Loucy (cell line): ENCODE measurements around the gene RNF215.
"Not testable (repeated sequence)": the region's sequence is repeated elsewhere in the genome, so short reads cannot be mapped to it uniquely, and the experiment has no call there.

Source experiments
- H2AFZ ChIP-seq: fragments of 200-600 bp; sonication (generic); 2 replicates; pipeline ENCODE4 v1.6.0; 2016; ENCODE audit warnings: antibody characterized with exemption, mild to moderate bottlenecking, low read length, moderate library complexity
- H3F3A ChIP-seq: fragments of 200-600 bp; 2 replicates; pipeline ENCODE4 v1.6.0; 2016; ENCODE audit warnings: antibody characterized with exemption, low read depth, mild to moderate bottlenecking
- H3K27me3 ChIP-seq: fragments of 200-600 bp; sonication (generic); 2 replicates; pipeline ENCODE4 v1.6.1; 2014; ENCODE audit warnings: low read length, mild to moderate bottlenecking; ENCODE audit not compliant: insufficient read depth, poor library complexity, severe bottlenecking
- H3K36me3 ChIP-seq: fragments of 200-600 bp; sonication (generic); 2 replicates; pipeline ENCODE4 v1.6.1; 2016; ENCODE audit warnings: low read length; ENCODE audit not compliant: insufficient read depth
- H3K4me1 ChIP-seq: fragments of 200-600 bp; sonication (generic); 2 replicates; pipeline ENCODE4 v1.5.1; 2014; ENCODE audit warnings: low read length, mild to moderate bottlenecking; ENCODE audit not compliant: insufficient read depth, poor library complexity, severe bottlenecking
- H3K4me2 ChIP-seq: fragments of 200-600 bp; sonication (generic); 2 replicates; pipeline ENCODE4 v1.6.0; 2014; ENCODE audit warnings: antibody characterized with exemption, low read length, low read depth, mild to moderate bottlenecking; ENCODE audit not compliant: poor library complexity, severe bottlenecking
- H3K4me3 ChIP-seq: fragments of 200-600 bp; sonication (generic); 2 replicates; pipeline ENCODE4 v1.5.1; 2014; ENCODE audit warnings: low read length, mild to moderate bottlenecking, mixed read lengths; ENCODE audit not compliant: poor library complexity, severe bottlenecking
- H3K79me2 ChIP-seq: fragments of 200-600 bp; sonication (generic); 2 replicates; pipeline ENCODE4 v1.6.1; 2014; ENCODE audit warnings: low read length; ENCODE audit not compliant: insufficient read depth
- H3K9ac ChIP-seq: fragments of 200-600 bp; sonication (generic); 2 replicates; pipeline ENCODE4 v1.6.0; 2014; ENCODE audit warnings: mild to moderate bottlenecking, low read depth, low read length, moderate library complexity; ENCODE audit not compliant: poor library complexity, severe bottlenecking
- H3K9me2 ChIP-seq: fragments of 200-600 bp; sonication (generic); replicated peaks from 2 replicates; pipeline ENCODE4 v1.6.1; 2016; ENCODE audit warnings: low read depth, low read length, mixed read lengths
- H3K9me3 ChIP-seq: fragments of 200-600 bp; sonication (generic); 2 replicates; pipeline ENCODE4 v1.6.1; 2014; ENCODE audit warnings: mild to moderate bottlenecking, antibody characterized with exemption, low read length, low read depth; ENCODE audit not compliant: insufficient read depth
- H4K20me1 ChIP-seq: fragments of 200-600 bp; sonication (generic); 2 replicates; pipeline ENCODE4 v1.6.0; 2014; ENCODE audit warnings: antibody characterized with exemption, low read length, mild to moderate bottlenecking; ENCODE audit not compliant: insufficient read depth, poor library complexity, severe bottlenecking
- EZH2phosphoT487 ChIP-seq: fragments of 200-600 bp; IDR thresholded peaks from 2 replicates; pipeline ENCODE4 v1.6.1; 2018; ENCODE audit warnings: antibody characterized with exemption, mild to moderate bottlenecking, moderate library complexity, borderline replicate concordance
- TF ChIP-seq, protein P1 (sequence below): fragments of 200-600 bp; sonication (generic); conservative IDR thresholded peaks from 2 replicates; pipeline ENCODE4 v1.5.1; 2014; ENCODE audit warnings: mild to moderate bottlenecking, antibody characterized with exemption, low read length

RNF215 gene

DNA sequence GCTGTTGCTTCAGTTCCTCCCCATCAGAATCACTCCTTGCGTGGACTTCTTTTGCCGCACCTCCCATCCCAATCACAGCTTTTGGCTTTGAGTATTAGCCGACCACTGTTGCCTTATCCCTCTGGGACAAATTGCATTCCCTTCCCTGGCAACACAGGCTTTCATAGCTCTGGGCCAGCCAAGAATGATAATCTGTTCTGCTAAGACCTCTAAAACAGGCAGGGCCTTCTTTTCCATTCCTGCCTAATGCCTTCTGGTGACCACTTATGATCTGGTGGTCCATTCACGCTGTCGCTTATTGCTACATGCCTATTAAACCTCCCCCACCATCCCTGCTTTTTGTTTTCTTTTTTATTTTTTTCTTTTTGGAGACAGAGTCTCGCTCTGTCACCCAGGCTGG is 19.2 kb upstream of the RNF215 start:
- H3K9ac ChIP-seq = no peak overlapping the region
- peaks cover 40% of the 10 kb centered on the region; the same call in 1 of the 2 replicates for H3K36me3 ChIP-seq
- H3K79me2 ChIP-seq = no peaks in the 10 kb centered on the region; the same call in 1 of the 2 replicates
- H3K9me3 ChIP-seq = no peaks in the 10 kb centered on the region
- no peak overlapping the region for H2AFZ ChIP-seq
- H3K4me1 ChIP-seq = peaks cover 15% of the 10 kb centered on the region
- H3K4me2 ChIP-seq = no peak overlapping the region
- H3K9me2 ChIP-seq = no peaks in the 10 kb centered on the region
- H3F3A ChIP-seq = no peaks in the 10 kb centered on the region
- no peak overlapping the region for H3K4me3 ChIP-seq
- TF ChIP-seq EZH2phosphoT487 = no peak
- TF ChIP-seq, protein P1, sequence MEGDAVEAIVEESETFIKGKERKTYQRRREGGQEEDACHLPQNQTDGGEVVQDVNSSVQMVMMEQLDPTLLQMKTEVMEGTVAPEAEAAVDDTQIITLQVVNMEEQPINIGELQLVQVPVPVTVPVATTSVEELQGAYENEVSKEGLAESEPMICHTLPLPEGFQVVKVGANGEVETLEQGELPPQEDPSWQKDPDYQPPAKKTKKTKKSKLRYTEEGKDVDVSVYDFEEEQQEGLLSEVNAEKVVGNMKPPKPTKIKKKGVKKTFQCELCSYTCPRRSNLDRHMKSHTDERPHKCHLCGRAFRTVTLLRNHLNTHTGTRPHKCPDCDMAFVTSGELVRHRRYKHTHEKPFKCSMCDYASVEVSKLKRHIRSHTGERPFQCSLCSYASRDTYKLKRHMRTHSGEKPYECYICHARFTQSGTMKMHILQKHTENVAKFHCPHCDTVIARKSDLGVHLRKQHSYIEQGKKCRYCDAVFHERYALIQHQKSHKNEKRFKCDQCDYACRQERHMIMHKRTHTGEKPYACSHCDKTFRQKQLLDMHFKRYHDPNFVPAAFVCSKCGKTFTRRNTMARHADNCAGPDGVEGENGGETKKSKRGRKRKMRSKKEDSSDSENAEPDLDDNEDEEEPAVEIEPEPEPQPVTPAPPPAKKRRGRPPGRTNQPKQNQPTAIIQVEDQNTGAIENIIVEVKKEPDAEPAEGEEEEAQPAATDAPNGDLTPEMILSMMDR = no peak
- H3K27me3 ChIP-seq = no peaks in the 10 kb centered on the region
- peaks cover 5% of the 10 kb centered on the region for H4K20me1 ChIP-seq

DNA sequence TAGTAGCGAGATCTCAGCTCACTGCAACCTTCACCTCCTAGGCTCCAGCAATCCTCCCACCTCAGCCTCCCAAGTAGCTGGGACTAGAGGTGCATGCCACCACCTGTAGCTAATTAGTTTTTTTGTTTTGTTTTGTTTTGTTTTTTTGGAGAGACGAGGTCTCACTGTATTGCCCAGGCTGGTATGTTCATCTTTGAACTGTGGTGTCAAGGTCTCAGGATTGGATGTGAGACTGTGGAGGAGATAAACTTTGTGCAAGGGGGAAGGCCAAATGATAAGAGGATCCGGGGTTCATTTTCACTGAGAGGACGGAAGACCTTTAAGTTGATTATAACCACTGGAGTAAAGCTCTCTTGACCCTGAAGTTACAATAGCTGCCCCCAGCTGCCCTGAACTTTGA is 18.5 kb upstream of the RNF215 start:
- Histone ChIP-seq H3K4me2 (no peak overlapping the region), H3K4me1 (peaks cover 15% of the 10 kb centered on the region), H3K9ac (no peak overlapping the region), H3K9me3 (no peaks in the 10 kb centered on the region), H3K9me2 (no peaks in the 10 kb centered on the region), H3F3A (no peaks in the 10 kb centered on the region), H3K79me2 (no peaks in the 10 kb centered on the region; the same call in 1 of the 2 replicates), H3K27me3 (no peaks in the 10 kb centered on the region), H2AFZ (no peak overlapping the region), H3K4me3 (no peak overlapping the region), H3K36me3 (peaks cover 37% of the 10 kb centered on the region; the same call in 1 of the 2 replicates), H4K20me1 (peaks cover 5% of the 10 kb centered on the region)
- TF ChIP-seq, protein P1 = no peak
- TF ChIP-seq EZH2phosphoT487 = no peak

DNA sequence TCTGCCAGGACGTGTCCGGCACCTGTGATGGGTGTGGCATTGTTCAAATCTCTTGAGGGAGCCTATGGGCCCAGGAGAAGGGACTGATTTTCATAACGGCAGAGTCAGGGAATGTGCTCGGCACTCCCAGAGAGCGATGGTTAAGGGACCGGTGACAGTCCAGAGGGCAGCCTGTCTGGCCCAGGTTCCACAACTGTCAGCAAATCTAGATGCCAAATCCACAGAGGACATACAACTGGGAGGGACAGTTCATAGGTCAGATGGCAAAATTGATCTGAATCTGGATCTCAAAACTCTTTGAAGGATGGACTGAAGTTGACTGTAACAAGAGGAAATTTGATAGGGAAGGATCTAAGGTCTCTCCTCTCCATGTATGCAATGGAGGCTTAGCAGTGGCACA is 17.1 kb upstream of the RNF215 start:
- TF ChIP-seq, protein P1 = no peak
- no peak for TF ChIP-seq EZH2phosphoT487
- H3K9me3 ChIP-seq = no peaks in the 10 kb centered on the region
- H3K4me1 ChIP-seq = peaks cover 15% of the 10 kb centered on the region
- no peak overlapping the region for H3K4me3 ChIP-seq
- H4K20me1 ChIP-seq = peaks cover 5% of the 10 kb centered on the region
- H3K36me3 ChIP-seq = peaks cover 29% of the 10 kb centered on the region; the same call in 1 of the 2 replicates
- no peak overlapping the region for H3K9ac ChIP-seq
- H3K4me2 ChIP-seq = no peak overlapping the region
- H3K79me2 ChIP-seq = peaks cover 9% of the 10 kb centered on the region; the same call in 1 of the 2 replicates
- H3F3A ChIP-seq = no peaks in the 10 kb centered on the region
- H3K27me3 ChIP-seq = no peaks in the 10 kb centered on the region
- no peak overlapping the region for H2AFZ ChIP-seq
- H3K9me2 ChIP-seq = no peaks in the 10 kb centered on the region

DNA sequence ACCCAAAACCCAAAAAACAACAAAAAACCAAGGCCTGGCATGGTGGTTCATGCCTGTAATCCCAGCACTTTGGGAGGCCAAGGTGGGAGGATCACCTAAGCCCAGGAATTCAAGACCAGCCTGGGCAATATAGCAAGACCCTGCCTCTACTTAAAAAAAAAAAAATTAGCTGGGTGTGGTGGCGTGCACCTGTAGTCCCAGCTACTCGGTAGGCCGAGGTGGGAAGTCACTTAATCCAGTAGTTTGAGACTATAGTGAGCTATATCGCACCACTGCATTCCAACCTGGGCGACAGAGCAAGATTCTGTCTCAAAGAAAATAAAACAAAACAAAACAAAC is 15.5 kb upstream of the RNF215 start:
- Histone ChIP-seq H3K79me2 (peaks cover 23% of the 10 kb centered on the region), H3K4me2 (peak overlapping the region; percentile 17), H4K20me1 (peaks cover 10% of the 10 kb centered on the region), H3K4me1 (peaks cover 19% of the 10 kb centered on the region), H3K36me3 (peaks cover 14% of the 10 kb centered on the region; the same call in 1 of the 2 replicates)
- not testable (repeated sequence) for H3K9me2 ChIP-seq, H3K9me3 ChIP-seq, H3F3A ChIP-seq, H3K27me3 ChIP-seq, H3K9ac ChIP-seq, H3K4me3 ChIP-seq, H2AFZ ChIP-seq
